ENCODE results near the gene PEX5.
"Not testable (repeated sequence)": the region's sequence is repeated elsewhere in the genome, so short reads cannot be mapped to it uniquely, and the experiment has no call there.

GRCh38 chr12:7213745-7214144 lies 24.3 kb downstream of the PEX5 start:
- not testable (repeated sequence) for TF ChIP-seq CTCF (IDR thresholded peaks at IDR 0.05); ZFX (IDR thresholded peaks at IDR 0.05; ENCODE audit: borderline replicate concordance)
